VCaP (cell line): Measurements from ENCODE around the gene CLPX.
"Not testable (repeated sequence)": the region's sequence is repeated elsewhere in the genome, so short reads cannot be mapped to it uniquely, and the experiment has no call there.

ENCODE experiments used
- H3K27ac ChIP-seq: fragments of 450-650 bp; 2 replicates; pipeline ENCODE4 v1.5.1; 2017
- CTCF ChIP-seq: fragments of 450-650 bp; conservative IDR thresholded peaks from 2 replicates; pipeline ENCODE4 v1.5.1; 2017; ENCODE audit warnings: mild to moderate bottlenecking, moderate library complexity

CLPX gene

GRCh38 chr15:65194826-65195547 lies 9.8 kb upstream of the CLPX start:
- no peak for TF ChIP-seq CTCF
- no peak overlapping the region for H3K27ac ChIP-seq

GRCh38 chr15:65192016-65192415 lies 6.9 kb upstream of the CLPX start:
- H3K27ac ChIP-seq: no peak overlapping the region

GRCh38 chr15:65189102-65189740 lies 4.1 kb upstream of the CLPX start:
- no peak overlapping the region for H3K27ac ChIP-seq
- TF ChIP-seq CTCF: peak; percentile 88

More at GRCh38 chr15:65192016-65192415, 6.9 kb upstream of the CLPX start:
- TF ChIP-seq CTCF: no peak

- not testable (repeated sequence) for H3K27ac ChIP-seq
These were observed 3.3 kb upstream of the CLPX start for GRCh38 chr15:65188472-65188871.

GRCh38 chr15:65184305-65184867 lies 756 bp downstream of the CLPX start:
- peak overlapping the region; percentile 96 for H3K27ac ChIP-seq
- no peak for TF ChIP-seq CTCF

GRCh38 chr15:65183865-65184159 lies 1.3 kb downstream of the CLPX start:
- TF ChIP-seq CTCF: peak; percentile 24; the same call in 1 of the 2 replicates

GRCh38 chr15:65182538-65182937 lies 2.6 kb downstream of the CLPX start:
- TF ChIP-seq CTCF: no peak
- peak overlapping the region; percentile 96 for H3K27ac ChIP-seq

More at GRCh38 chr15:65183865-65184159, 1.3 kb downstream of the CLPX start:
- H3K27ac ChIP-seq: peak overlapping the region; percentile 96

GRCh38 chr15:65181582-65182353 lies 3.4 kb downstream of the CLPX start:
- H3K27ac ChIP-seq: peak overlapping the region; percentile 96; the same call in 1 of the 2 replicates
